GM21825 (cell line): ENCODE results near the gene KLHDC8A.
"Not testable (repeated sequence)": the region's sequence is repeated elsewhere in the genome, so short reads cannot be mapped to it uniquely, and the experiment has no call there.

ENCODE experiments used
- ATAC-seq: cut with Tn5 transposase; IDR thresholded peaks from one replicate; pipeline ENCODE4 v1.9.1; 2021; ENCODE audit warnings: mild to moderate bottlenecking, moderate library complexity; ENCODE audit not compliant: unreplicated experiment

Gene KLHDC8A

GRCh38 chr1:205356440-205357139 is at the start of gene KLHDC8A:
KLHDC8A (minus strand) TSS chr1:205356922; CDS start chr1:205343604, 13,318 bp downstream.
- ATAC-seq = no peak

- ATAC-seq = not testable (repeated sequence)
These were observed 49.5 kb upstream of the KLHDC8A start for GRCh38 chr1:205406252-205406651.

- not testable (repeated sequence) for ATAC-seq
These were observed 47.8 kb upstream of the KLHDC8A start for GRCh38 chr1:205404484-205404883.

GRCh38 chr1:205398586-205398985 is 41.9 kb upstream of the KLHDC8A start:
- ATAC-seq = no peak

- ATAC-seq = no peak
These were observed 40.4 kb upstream of the KLHDC8A start for GRCh38 chr1:205396967-205397616.

GRCh38 chr1:205395616-205396015 is 38.9 kb upstream of the KLHDC8A start:
- ATAC-seq = no peak

GRCh38 chr1:205392650-205393049 is 35.9 kb upstream of the KLHDC8A start:
- ATAC-seq = no peak

GRCh38 chr1:205391386-205391785 is 34.7 kb upstream of the KLHDC8A start:
- no peak for ATAC-seq

GRCh38 chr1:205387845-205388244 is 31.1 kb upstream of the KLHDC8A start:
- ATAC-seq = no peak

GRCh38 chr1:205382990-205383389 is 26.3 kb upstream of the KLHDC8A start:
- ATAC-seq = not testable (repeated sequence)

GRCh38 chr1:205382561-205382960 is 25.8 kb upstream of the KLHDC8A start:
- ATAC-seq = no peak

GRCh38 chr1:205381305-205381704 is 24.6 kb upstream of the KLHDC8A start:
- ATAC-seq = no peak

GRCh38 chr1:205380882-205381281 is 24.2 kb upstream of the KLHDC8A start:
- ATAC-seq = no peak

GRCh38 chr1:205379056-205379455 is 22.3 kb upstream of the KLHDC8A start:
- no peak for ATAC-seq

GRCh38 chr1:205377355-205377754 is 20.6 kb upstream of the KLHDC8A start:
- no peak for ATAC-seq

- no peak for ATAC-seq
These were observed 20.0 kb upstream of the KLHDC8A start for GRCh38 chr1:205376739-205377138.

- ATAC-seq = no peak
These were observed 19.3 kb upstream of the KLHDC8A start for GRCh38 chr1:205375835-205376545.

- ATAC-seq = no peak
These were observed 17.7 kb upstream of the KLHDC8A start for GRCh38 chr1:205374210-205375078.

- ATAC-seq = no peak
These were observed 17.1 kb upstream of the KLHDC8A start for GRCh38 chr1:205373798-205374175.

- no peak for ATAC-seq
These were observed 16.5 kb upstream of the KLHDC8A start for GRCh38 chr1:205373022-205373797.
